GM21515 (cell line): ENCODE measurements around the gene NELL2.

Experiments used
- ATAC-seq: cut with Tn5 transposase; IDR thresholded peaks from one replicate; pipeline ENCODE4 v1.9.1; 2021; ENCODE audit not compliant: unreplicated experiment

The NELL2 gene

GRCh38 chr12:44488180-44488579 lies 387.9 kb downstream of the NELL2 start:
- no peak for ATAC-seq

GRCh38 chr12:44484862-44485261 lies 391.3 kb downstream of the NELL2 start:
- no peak for ATAC-seq

- ATAC-seq, result no peak
These were observed 398.7 kb downstream of the NELL2 start for GRCh38 chr12:44477331-44477980.

GRCh38 chr12:44476683-44477082 lies 399.4 kb downstream of the NELL2 start:
- no peak for ATAC-seq

- no peak for ATAC-seq
These were observed 411.0 kb downstream of the NELL2 start for GRCh38 chr12:44465139-44465538.

- ATAC-seq, result no peak
These were observed 411.9 kb downstream of the NELL2 start for GRCh38 chr12:44464180-44464579.

- ATAC-seq, result no peak
These were observed 413.4 kb downstream of the NELL2 start for GRCh38 chr12:44462729-44463128.

- no peak for ATAC-seq
These were observed 415.9 kb downstream of the NELL2 start for GRCh38 chr12:44460261-44460660.

- no peak for ATAC-seq
These were observed 416.5 kb downstream of the NELL2 start for GRCh38 chr12:44459569-44459968.
